Natural killer cell (primary cell): ENCODE results near the gene SP140. TPM values are rescaled to one million over a fixed set of nuclear protein-coding genes. Genes with fewer than 3 reads are reported as not detected.

Experiments used
- ATAC-seq, 3 donors: fragments of 150-1000 bp in 2 of 3; fragments of 200-7000 bp in 1 of 3; cut with Tn5 transposase; 1 replicate in 1 of 3; 2 replicates in 2 of 3; pipeline ENCODE4 v1.10.0; 2021; ENCODE audit warnings: mild to moderate bottlenecking in 2 of 3, moderate library complexity in 2 of 3
- DNase-seq, 2 donors: peaks; one replicate each; pipeline versions ENCODE4 v3.0.0 to v3.0.0-alpha.2; 2013 to 2021; ENCODE audit warnings: mixed read lengths in 1 of 2
- H3K27ac ChIP-seq: one replicate; pipeline ENCODE4 v1.5.1; 2013; ENCODE audit warnings: mild to moderate bottlenecking, low read length
- H3K27me3 ChIP-seq: one replicate; pipeline ENCODE4 v1.6.1; 2013; ENCODE audit warnings: low read length; ENCODE audit not compliant: control insufficient read depth, insufficient read depth
- H3K36me3 ChIP-seq: one replicate; pipeline ENCODE4 v1.6.1; 2013; ENCODE audit warnings: low read length; ENCODE audit not compliant: control insufficient read depth, insufficient read depth
- H3K4me1 ChIP-seq: one replicate; pipeline ENCODE4 v1.6.1; 2013; ENCODE audit warnings: low read length; ENCODE audit not compliant: control insufficient read depth, insufficient read depth
- H3K4me3 ChIP-seq: one replicate; pipeline ENCODE4 v1.5.1; 2013; ENCODE audit warnings: low read length
- H3K9me3 ChIP-seq: one replicate; pipeline ENCODE4 v1.6.1; 2013; ENCODE audit warnings: low read length; ENCODE audit not compliant: control insufficient read depth, insufficient read depth
- H3K27ac Mint-ChIP-seq, 2 donors: one replicate each; pipeline ENCODE4 v1.8.0; 2022; ENCODE audit warnings: mild to moderate bottlenecking in 2 of 2, mixed read lengths in 2 of 2, moderate library complexity in 1 of 2
- H3K27me3 Mint-ChIP-seq, 2 donors: one replicate each; pipeline ENCODE4 v1.8.0; 2022; ENCODE audit warnings: low read depth in 2 of 2, mixed read lengths in 2 of 2
- H3K36me3 Mint-ChIP-seq: one replicate; pipeline ENCODE4 v1.8.0; 2022; ENCODE audit warnings: mixed read lengths
- H3K4me1 Mint-ChIP-seq, 2 donors: one replicate each; pipeline ENCODE4 v1.8.0; 2022; ENCODE audit warnings: mixed read lengths in 2 of 2
- H3K4me3 Mint-ChIP-seq: one replicate; pipeline ENCODE4 v1.8.0; 2022; ENCODE audit warnings: mild to moderate bottlenecking, moderate library complexity, mixed read lengths
- H3K9me3 Mint-ChIP-seq, 2 donors: one replicate each; pipeline ENCODE4 v1.8.0; 2022; ENCODE audit warnings: mixed read lengths in 2 of 2
- WGBS: methylation state at CpG from one replicate; pipeline ENCODE4 v1.1.7; 2013; ENCODE audit warnings: missing lambda C conversion rate; ENCODE audit not compliant: insufficient coverage; 5-methylcytosine and 5-hydroxymethylcytosine counted together
- intact Hi-C: fragments of 100-400 bp; cut with micrococcal nuclease; formaldehyde crosslinking; loops from one replicate; pipeline ENCODE4 v1.14.2; 2022
- total RNA-seq, 4 donors: library from RNA; stranded (reverse); fragments of 120-200 nt in 1 of 4; gene quantifications; one replicate each; pipeline versions ENCODE4 v1.2.3 to v1.2.4, GENCODE V29; 2013 to 2022
- TF ChIP-seq, protein P1 (sequence below): fragments of 200-600 bp; IDR thresholded peaks from one replicate; pipeline ENCODE4 v1.8.0; 2022; ENCODE audit warnings: antibody characterized with exemption

Gene SP140
- total RNA-seq, 3 donors from 2014 or later (not counting 1 experiment from before 2014, with no cell fraction given), result 69.1 to 89.9 (median 77.4) TPM

DNA sequence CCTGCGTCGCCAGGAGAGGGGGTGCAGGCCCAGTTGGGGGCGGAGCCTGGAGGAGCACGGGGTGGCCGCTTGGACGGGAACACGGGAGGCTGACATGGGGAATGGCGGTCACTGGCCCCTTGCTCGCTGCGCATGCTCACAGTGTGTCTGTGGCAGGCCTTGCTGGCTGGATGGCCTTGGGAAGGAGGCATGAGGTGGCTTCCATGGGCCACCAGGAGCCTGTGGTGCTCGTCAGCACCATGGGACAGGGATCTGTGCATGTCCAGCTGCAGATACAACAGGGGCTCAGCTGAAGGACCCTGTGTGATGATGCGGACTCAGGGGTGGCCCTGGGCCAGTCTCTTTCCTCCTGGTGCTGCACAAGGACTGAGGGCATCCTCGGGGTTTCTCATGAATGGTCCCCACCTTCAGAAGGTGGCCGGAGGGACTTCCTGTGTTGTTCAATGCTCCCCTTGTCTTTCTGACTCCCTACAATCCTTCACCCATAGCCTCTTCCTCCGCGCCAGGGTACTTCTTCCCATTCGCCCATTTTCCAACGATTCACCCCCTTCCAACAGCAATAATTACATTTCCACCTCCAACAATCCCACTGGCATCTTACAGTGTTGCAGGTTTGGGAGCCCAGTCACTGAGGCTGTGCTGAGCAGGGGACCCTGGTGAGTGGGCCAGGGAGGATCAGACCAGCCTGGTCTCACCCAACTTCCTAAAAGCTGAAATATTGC lies 98.0 kb downstream of the SP140 start:
- intact Hi-C loops, result no loop called here
- DNase-seq (no peak), ATAC-seq (no peak)
- H3K4me3 ChIP-seq, result no peak overlapping the region
- H3K4me1 ChIP-seq, result peaks cover 50% of the 10 kb centered on the region
- no peak overlapping the region for H3K27ac ChIP-seq
- TF ChIP-seq, protein P1, sequence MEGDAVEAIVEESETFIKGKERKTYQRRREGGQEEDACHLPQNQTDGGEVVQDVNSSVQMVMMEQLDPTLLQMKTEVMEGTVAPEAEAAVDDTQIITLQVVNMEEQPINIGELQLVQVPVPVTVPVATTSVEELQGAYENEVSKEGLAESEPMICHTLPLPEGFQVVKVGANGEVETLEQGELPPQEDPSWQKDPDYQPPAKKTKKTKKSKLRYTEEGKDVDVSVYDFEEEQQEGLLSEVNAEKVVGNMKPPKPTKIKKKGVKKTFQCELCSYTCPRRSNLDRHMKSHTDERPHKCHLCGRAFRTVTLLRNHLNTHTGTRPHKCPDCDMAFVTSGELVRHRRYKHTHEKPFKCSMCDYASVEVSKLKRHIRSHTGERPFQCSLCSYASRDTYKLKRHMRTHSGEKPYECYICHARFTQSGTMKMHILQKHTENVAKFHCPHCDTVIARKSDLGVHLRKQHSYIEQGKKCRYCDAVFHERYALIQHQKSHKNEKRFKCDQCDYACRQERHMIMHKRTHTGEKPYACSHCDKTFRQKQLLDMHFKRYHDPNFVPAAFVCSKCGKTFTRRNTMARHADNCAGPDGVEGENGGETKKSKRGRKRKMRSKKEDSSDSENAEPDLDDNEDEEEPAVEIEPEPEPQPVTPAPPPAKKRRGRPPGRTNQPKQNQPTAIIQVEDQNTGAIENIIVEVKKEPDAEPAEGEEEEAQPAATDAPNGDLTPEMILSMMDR, result peak; percentile 11
- WGBS, result 90% methylated on average over 18 of the region's 18 CpGs
- no peaks in the 10 kb centered on the region for H3K36me3 ChIP-seq
- H3K36me3 Mint-ChIP-seq, result no peaks in the 10 kb centered on the region
- peak overlapping the region; percentile 16 to 40 for H3K27ac Mint-ChIP-seq
- peaks cover 67 to 74% of the 10 kb centered on the region in 2 donors for H3K4me1 Mint-ChIP-seq
- no peaks in the 10 kb centered on the region for H3K9me3 Mint-ChIP-seq
- peak overlapping the region; percentile 13 for H3K4me3 Mint-ChIP-seq
- no peaks in the 10 kb centered on the region for H3K27me3 ChIP-seq
- H3K27me3 Mint-ChIP-seq, result no peaks in the 10 kb centered on the region
- H3K9me3 ChIP-seq, result no peaks in the 10 kb centered on the region

DNA sequence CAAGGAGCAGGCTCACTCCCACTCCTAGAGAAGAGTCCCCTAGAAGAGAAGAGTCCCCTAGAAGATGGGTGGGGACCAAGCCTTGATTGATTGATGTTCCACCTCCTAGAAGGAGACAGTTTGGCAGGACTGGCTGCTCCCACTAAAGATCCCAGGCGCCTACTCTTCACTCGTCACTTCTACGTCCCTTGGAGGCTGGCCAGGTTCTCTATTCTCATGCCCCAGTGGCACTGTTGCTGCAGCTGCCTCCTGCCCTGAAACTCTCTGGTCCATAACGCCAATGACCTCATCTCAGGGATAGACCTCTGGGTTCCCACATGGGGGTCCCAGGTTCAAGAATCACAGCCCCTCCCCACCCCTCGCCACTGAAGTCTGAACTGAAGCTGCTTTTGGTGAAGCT lies 99.0 kb downstream of the SP140 start:
- ATAC-seq (no peak), DNase-seq (no peak)
- H3K27ac Mint-ChIP-seq, result peak overlapping the region; percentile 16 to 40
- Histone ChIP-seq H3K4me3 (no peak overlapping the region), H3K9me3 (no peaks in the 10 kb centered on the region), H3K36me3 (no peaks in the 10 kb centered on the region), H3K4me1 (peaks cover 40% of the 10 kb centered on the region), H3K27ac (no peak overlapping the region), H3K27me3 (no peaks in the 10 kb centered on the region)
- H3K36me3 Mint-ChIP-seq, result peaks cover 8% of the 10 kb centered on the region
- peaks cover 67 to 74% of the 10 kb centered on the region in 2 donors for H3K4me1 Mint-ChIP-seq
- TF ChIP-seq, protein P1, result no peak
- 88% methylated on average over 5 of the region's 5 CpGs for WGBS
- H3K9me3 Mint-ChIP-seq, result no peaks in the 10 kb centered on the region
- intact Hi-C loops, result no loop called here
- H3K4me3 Mint-ChIP-seq, result no peak overlapping the region
- H3K27me3 Mint-ChIP-seq, result no peaks in the 10 kb centered on the region

DNA sequence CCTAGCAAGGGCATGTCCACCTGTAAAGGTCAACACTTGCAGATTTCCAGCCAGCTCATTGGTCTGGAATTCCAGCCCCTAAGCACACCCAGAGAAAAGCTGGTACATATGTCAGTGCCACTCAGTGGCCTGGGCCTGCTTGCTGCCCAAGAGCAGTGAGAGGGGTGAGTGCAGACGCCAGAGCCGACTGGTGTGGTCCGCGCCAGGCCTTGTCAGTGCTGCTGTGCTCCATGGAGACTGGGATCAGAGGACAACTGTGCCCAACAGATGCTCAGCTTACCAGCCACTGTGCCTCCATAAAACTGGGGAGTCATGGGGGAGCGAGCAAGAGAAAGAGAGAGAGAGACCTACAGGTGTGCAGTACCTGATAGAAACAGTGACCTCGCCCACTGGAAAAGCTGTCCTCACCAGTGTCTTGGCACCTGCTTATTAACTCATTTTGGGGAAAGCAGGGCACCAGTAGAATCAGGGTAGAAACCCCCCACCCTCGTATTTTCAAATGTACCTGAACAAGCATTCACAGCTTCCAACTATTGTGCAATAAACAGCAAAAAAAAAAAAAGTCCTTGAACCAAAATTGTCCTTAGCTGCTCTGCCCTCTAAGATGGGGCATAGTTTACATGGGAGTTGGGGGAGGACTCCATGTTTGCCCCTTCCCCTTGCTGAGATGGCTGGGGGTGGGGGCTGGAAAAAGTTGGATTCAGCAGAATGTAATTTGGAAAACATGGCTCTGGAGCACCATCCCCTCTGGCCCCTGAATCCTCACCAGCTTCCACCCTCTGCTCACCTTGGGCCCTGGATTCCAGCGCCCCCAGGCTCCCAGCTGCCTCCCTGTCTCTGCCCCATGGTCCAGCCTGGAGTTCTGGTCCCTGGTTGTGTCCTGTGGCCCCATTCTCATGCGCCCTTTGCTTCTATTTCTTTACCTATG lies 100.0 kb downstream of the SP140 start:
- Mint-ChIP-seq H3K4me3 (peak overlapping the region; percentile 78), H3K27ac (peak overlapping the region; percentile 71 to 98), H3K36me3 (peaks cover 17% of the 10 kb centered on the region), H3K9me3 (no peaks in the 10 kb centered on the region), H3K27me3 (no peaks in the 10 kb centered on the region), H3K4me1 (peaks cover 72 to 76% of the 10 kb centered on the region in 2 donors)
- 93% methylated on average over 7 of the region's 9 CpGs for WGBS
- Histone ChIP-seq H3K36me3 (peaks cover under 1% of the 10 kb centered on the region), H3K27me3 (no peaks in the 10 kb centered on the region), H3K27ac (no peak overlapping the region), H3K9me3 (no peaks in the 10 kb centered on the region), H3K4me1 (peaks cover 40% of the 10 kb centered on the region), H3K4me3 (no peak overlapping the region)
- intact Hi-C loops, result loop anchor here (5.0 kb wide), 2 partner anchors 92 to 98 kb away; partner anchors contain the start of genes SP100 and SP140
- TF ChIP-seq, protein P1, result no peak
- DNase-seq (no peak), ATAC-seq (no peak)
